LNCaP clone FGC (cell line): Measurements from ENCODE around the gene CUEDC1.
A peak's percentile ranks its signal among the peaks of the same experiment; 100 is the strongest.
"Not testable (repeated sequence)": the region's sequence is repeated elsewhere in the genome, so short reads cannot be mapped to it uniquely, and the experiment has no call there.

ENCODE experiments used
- DNase-seq: peaks from one replicate; pipeline ENCODE4 v3.0.0-alpha.2; 2011; ENCODE audit warnings: low read depth
- H3K4me3 ChIP-seq: 2 replicates; pipeline ENCODE4 v1.5.1; 2011; ENCODE audit warnings: mild to moderate bottlenecking, low read depth, low read length, control low read depth
- TF ChIP-seq, protein P1 (sequence below): IDR thresholded peaks from 2 replicates; pipeline ENCODE4 v1.5.1; 2012; ENCODE audit warnings: mild to moderate bottlenecking; ENCODE audit not compliant: control insufficient read depth, insufficient read depth; ENCODE audit errors: extremely low read depth

CUEDC1 gene

DNA sequence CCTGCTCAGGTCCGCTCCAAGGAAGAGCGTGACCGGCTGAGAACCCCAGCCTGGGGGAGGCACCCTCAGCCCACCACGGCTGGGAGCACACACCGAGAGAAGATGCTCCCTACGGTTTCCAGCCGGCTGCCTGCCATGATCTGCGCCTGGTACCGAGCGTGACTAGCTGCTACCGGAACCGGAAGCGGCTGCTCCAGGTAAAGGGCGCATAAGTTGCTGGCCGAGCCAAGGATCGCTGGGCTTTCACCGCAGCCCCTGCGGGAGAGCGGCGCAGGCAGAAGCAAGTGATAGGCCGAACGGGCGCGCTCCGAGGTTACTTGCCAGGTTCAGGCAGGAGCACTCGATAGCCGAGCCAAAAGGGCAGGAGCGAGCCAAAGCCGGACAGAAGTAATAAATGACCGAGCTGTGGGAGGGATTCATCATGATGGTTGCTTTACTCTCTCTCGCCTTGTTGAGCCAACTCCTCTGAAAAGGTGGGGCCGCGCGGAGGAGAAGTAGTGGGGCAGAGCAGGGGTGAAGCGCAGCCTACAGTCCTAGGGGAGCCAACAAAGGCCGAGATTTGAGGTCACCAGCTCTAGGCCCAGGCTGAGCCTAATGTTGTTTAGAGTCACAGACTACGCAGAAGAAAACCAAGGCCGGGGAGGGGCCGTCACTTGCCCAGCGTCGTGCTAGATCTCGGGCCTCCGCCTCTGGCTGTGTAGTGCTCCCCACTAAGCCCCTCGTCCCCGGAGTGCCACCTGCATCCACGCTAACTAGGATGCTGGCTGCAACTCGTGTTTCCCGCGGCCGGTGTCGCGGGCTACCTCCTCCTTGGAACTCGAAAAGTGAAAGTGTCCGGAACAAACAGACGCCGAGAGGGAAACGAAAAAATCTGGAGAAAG is 105.1 kb downstream of the CUEDC1 start, which contains the start of gene MRPS23:
MRPS23 (minus strand) TSS at position 171 of the 881 bp plus-strand sequence; CDS start at position 137, 34 bp downstream.
- TF ChIP-seq, protein P1, sequence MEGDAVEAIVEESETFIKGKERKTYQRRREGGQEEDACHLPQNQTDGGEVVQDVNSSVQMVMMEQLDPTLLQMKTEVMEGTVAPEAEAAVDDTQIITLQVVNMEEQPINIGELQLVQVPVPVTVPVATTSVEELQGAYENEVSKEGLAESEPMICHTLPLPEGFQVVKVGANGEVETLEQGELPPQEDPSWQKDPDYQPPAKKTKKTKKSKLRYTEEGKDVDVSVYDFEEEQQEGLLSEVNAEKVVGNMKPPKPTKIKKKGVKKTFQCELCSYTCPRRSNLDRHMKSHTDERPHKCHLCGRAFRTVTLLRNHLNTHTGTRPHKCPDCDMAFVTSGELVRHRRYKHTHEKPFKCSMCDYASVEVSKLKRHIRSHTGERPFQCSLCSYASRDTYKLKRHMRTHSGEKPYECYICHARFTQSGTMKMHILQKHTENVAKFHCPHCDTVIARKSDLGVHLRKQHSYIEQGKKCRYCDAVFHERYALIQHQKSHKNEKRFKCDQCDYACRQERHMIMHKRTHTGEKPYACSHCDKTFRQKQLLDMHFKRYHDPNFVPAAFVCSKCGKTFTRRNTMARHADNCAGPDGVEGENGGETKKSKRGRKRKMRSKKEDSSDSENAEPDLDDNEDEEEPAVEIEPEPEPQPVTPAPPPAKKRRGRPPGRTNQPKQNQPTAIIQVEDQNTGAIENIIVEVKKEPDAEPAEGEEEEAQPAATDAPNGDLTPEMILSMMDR, result no peak
- H3K4me3 ChIP-seq, result peak within 1 kb of the TSS; percentile 86
- DNase-seq, result peak; percentile 98

DNA sequence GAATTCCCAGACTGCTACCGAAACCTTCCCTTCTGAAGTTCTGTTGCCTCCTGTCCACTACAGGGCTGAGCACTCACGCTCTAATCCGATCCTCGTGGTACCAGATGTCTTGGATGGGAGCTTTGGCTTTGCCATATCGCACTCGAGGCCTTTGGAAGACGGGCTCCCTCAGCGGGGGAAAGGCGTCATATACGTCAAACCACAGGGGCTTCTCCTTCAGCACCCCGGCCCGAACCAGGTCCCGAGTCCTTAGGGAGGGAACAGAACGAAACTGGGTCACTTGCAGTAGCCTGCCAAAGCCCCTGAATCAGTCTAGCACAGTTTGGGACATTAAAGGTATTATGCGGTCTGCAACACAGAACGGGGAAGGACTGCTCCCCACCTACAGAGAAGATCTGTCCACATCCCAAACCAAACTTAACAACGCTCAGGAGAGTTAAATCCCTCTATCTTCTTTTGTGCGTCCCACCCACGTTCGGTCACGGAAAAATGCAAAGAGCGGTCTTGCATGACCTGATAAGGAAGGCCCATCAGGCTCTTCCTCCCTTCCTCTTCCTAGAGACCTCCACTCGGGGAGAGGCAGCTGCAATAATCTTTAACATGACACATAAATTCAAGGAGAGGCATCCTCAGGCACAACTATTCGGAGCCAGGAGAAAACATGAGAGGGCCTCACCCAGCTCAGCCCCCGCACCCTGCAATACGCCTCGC is 105.9 kb downstream of the CUEDC1 start:
- H3K4me3 ChIP-seq, result peak overlapping the region; percentile 86
- DNase-seq, result no peak
- TF ChIP-seq, protein P1, result no peak

DNA sequence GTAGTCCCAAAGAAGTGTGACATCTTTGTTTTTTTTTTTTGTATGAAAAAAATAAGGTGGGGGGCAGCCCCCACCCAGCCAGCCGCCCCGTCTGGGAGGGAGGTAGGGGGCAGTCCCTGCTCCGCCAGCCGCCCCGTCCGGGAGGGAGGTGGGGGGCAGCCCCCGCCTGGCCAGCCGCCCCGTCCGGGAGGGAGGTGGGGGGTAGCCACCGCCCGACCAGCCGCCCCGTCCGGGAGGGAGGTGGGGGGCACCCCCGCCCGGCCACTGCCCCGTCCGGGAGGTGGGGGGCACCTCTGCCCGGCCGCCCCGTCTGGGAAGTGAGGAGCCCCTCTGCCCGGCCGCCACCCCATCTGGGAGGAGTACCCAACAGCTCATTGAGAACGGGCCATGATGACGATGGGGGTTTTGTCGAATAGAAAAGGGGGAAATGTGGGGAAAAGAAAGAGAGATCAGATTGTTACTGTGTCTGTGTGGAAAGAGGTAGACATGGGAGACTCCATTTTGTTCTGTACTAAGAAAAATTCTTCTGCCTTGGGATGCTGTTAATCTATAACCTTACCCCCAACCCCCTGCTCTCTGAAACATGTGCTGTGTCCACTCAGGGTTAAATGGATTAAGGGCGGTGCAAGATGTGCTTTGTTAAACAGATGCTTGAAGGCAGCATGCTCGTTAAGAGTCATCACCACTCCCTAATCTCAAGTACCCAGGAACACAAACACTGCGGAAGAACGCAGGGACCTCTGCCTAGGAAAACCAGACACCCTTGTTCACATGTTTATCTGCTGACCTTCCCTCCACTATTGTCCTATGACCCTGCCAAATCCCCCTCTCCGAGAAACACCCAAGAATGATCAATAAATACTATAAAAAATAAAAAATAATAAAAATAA is 108.9 kb downstream of the CUEDC1 start:
- not testable (repeated sequence) for H3K4me3 ChIP-seq, DNase-seq

DNA sequence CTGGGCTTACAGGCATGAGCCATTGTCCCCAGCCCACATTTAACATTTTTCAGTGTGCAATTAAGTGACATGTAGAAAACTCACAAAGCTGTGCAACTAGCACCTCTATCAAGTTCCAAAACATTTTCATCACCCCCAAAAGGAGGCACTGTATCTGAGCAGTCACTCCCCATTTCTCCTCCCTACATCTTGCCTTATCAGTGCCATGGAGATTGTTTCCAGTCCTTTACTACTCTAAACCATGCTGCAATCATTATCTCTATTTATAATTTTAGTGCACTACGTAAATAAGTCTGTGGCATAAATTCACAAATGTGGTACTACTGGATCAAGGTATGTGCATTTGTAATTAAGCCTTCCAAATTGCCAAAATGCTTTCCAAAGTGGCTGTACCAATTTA is 112.9 kb downstream of the CUEDC1 start:
- no peak overlapping the region for H3K4me3 ChIP-seq
- TF ChIP-seq, protein P1, result no peak
- no peak for DNase-seq

DNA sequence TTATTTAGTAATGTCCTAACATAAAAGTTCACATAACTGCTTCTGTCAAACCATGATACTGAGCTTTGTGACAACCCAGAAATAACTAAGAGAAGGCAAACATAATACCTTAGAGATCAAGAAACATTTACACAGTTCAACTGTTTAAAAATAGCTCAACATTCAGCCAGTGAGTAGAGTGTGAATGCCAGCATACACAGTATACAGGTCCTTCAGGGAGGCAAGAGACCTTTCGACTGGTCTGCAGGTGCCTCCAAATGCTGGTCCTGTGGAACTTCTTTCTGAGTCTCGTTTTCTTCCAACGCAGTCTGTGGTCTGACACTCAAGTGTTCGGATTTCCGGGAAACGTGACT is 115.7 kb downstream of the CUEDC1 start:
- no peak for DNase-seq
- H3K4me3 ChIP-seq, result no peak overlapping the region
- TF ChIP-seq, protein P1, result no peak

DNA sequence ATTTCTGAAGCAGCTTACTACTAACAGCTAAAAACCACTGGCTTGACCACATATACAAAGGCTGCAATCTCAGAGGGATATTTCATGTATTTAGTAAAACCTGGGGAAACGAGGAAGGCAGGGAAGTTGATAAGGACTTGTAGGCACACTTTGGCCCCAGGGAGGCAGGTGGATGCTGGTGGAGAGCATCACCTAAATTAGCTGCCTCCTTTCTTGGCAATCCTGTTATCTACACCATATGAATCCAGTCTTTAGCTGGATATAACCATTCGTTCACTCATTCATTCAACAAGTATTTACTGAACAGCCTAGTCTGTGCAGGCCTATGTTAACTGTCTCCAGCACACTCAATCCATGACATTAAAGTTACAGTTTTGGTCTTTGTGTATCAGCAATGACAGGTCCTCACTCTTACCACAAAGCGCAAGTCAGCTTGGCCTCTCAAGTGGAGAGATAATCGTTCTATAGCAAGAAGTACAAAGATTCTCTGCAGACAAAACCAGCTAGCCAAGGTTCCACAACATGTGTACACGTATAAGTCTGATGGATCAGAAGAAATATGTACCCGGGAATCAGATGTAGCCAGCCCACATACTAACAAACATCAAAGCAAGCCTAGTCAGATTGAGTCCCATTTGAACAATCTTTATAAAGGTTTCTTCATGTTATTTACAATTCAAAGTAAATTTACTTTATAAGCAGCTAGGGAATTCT is 116.2 kb downstream of the CUEDC1 start:
- TF ChIP-seq, protein P1, result no peak
- no peak overlapping the region for H3K4me3 ChIP-seq
- no peak for DNase-seq
